ENCODE measurements around the gene RELT.

RELT gene

GRCh38 chr11:73397468-73398131, 21.4 kb downstream of the RELT start:
- Histone ChIP-seq H3K4me1 (ENCODE audit: insufficient read depth, low read length, severe bottlenecking) (no peaks in the 10 kb centered on the region), H3K9ac (ENCODE audit: low read length) (no peak overlapping the region), H3K36me3 (ENCODE audit: insufficient read depth, low read length) (peaks cover 23% of the 10 kb centered on the region; the same call in 1 of the 2 replicates), H3K9me3 (ENCODE audit: low read length) (no peaks in the 10 kb centered on the region), H3K4me3 (ENCODE audit: low read depth, low read length, poor library complexity, severe bottlenecking) (no peak overlapping the region), H3K27ac (ENCODE audit: low read depth, low read length, poor library complexity, severe bottlenecking) (no peak overlapping the region), H3K27me3 (ENCODE audit: insufficient read depth, low read length) (no peaks in the 10 kb centered on the region), H3F3A (ENCODE audit: insufficient read depth, low read length) (no peaks in the 10 kb centered on the region), H3K9me2 (ENCODE audit: low read depth, low read length) (no peaks in the 10 kb centered on the region), H3K4me2 (ENCODE audit: low read length) (no peak overlapping the region), H3K79me2 (ENCODE audit: insufficient read depth, low read length) (no peaks in the 10 kb centered on the region), H4K20me1 (ENCODE audit: insufficient read depth, low read length) (no peaks in the 10 kb centered on the region), H2AFZ (ENCODE audit: low read length) (no peak overlapping the region)
- TF ChIP-seq EZH2 (IDR thresholded peaks at IDR 0.05; ENCODE audit: borderline replicate concordance, low read length) (no peak), CTCF (IDR thresholded peaks at IDR 0.05; ENCODE audit: low read length) (no peak)

GRCh38 chr11:73398132-73398526, 21.9 kb downstream of the RELT start:
- H3K36me3 ChIP-seq (ENCODE audit: insufficient read depth, low read length) = peaks cover 23% of the 10 kb centered on the region; the same call in 1 of the 2 replicates

GRCh38 chr11:73398721-73399120, 22.5 kb downstream of the RELT start:
- no peak overlapping the region for H3K4me3 ChIP-seq (ENCODE audit: low read depth, low read length, poor library complexity, severe bottlenecking)
- no peaks in the 10 kb centered on the region for H3K4me1 ChIP-seq (ENCODE audit: insufficient read depth, low read length, severe bottlenecking)
- H3K27me3 ChIP-seq (ENCODE audit: insufficient read depth, low read length) = no peaks in the 10 kb centered on the region
- H3K9ac ChIP-seq (ENCODE audit: low read length) = no peak overlapping the region
- no peaks in the 10 kb centered on the region for H3K79me2 ChIP-seq (ENCODE audit: insufficient read depth, low read length)
- TF ChIP-seq EZH2 (IDR thresholded peaks at IDR 0.05; ENCODE audit: borderline replicate concordance, low read length) = no peak
- no peaks in the 10 kb centered on the region for H3K9me2 ChIP-seq (ENCODE audit: low read depth, low read length)
- no peak overlapping the region for H2AFZ ChIP-seq (ENCODE audit: low read length)
- peaks cover 22% of the 10 kb centered on the region; the same call in 1 of the 2 replicates for H3K36me3 ChIP-seq (ENCODE audit: insufficient read depth, low read length)
- H3K27ac ChIP-seq (ENCODE audit: low read depth, low read length, poor library complexity, severe bottlenecking) = no peak overlapping the region
- H3K9me3 ChIP-seq (ENCODE audit: low read length) = no peaks in the 10 kb centered on the region
- H3K4me2 ChIP-seq (ENCODE audit: low read length) = no peak overlapping the region
- H3F3A ChIP-seq (ENCODE audit: insufficient read depth, low read length) = no peaks in the 10 kb centered on the region
- H4K20me1 ChIP-seq (ENCODE audit: insufficient read depth, low read length) = no peaks in the 10 kb centered on the region

More at GRCh38 chr11:73398132-73398526, 21.9 kb downstream of the RELT start:
- no peak for TF ChIP-seq CTCF (IDR thresholded peaks at IDR 0.05; ENCODE audit: low read length)
- no peak for TF ChIP-seq EZH2 (IDR thresholded peaks at IDR 0.05; ENCODE audit: borderline replicate concordance, low read length)
- Histone ChIP-seq H3K27me3 (ENCODE audit: insufficient read depth, low read length) (no peaks in the 10 kb centered on the region), H3K9ac (ENCODE audit: low read length) (no peak overlapping the region), H3K4me2 (ENCODE audit: low read length) (no peak overlapping the region), H3K79me2 (ENCODE audit: insufficient read depth, low read length) (no peaks in the 10 kb centered on the region), H4K20me1 (ENCODE audit: insufficient read depth, low read length) (no peaks in the 10 kb centered on the region), H3K9me2 (ENCODE audit: low read depth, low read length) (no peaks in the 10 kb centered on the region), H3K9me3 (ENCODE audit: low read length) (no peaks in the 10 kb centered on the region), H3K4me3 (ENCODE audit: low read depth, low read length, poor library complexity, severe bottlenecking) (no peak overlapping the region), H3K27ac (ENCODE audit: low read depth, low read length, poor library complexity, severe bottlenecking) (no peak overlapping the region), H3K4me1 (ENCODE audit: insufficient read depth, low read length, severe bottlenecking) (no peaks in the 10 kb centered on the region), H2AFZ (ENCODE audit: low read length) (no peak overlapping the region), H3F3A (ENCODE audit: insufficient read depth, low read length) (no peaks in the 10 kb centered on the region)

- Histone ChIP-seq H3K79me2 (ENCODE audit: insufficient read depth, low read length) (no peaks in the 10 kb centered on the region), H3K9ac (ENCODE audit: low read length) (no peak overlapping the region), H4K20me1 (ENCODE audit: insufficient read depth, low read length) (no peaks in the 10 kb centered on the region), H2AFZ (ENCODE audit: low read length) (no peak overlapping the region), H3K4me1 (ENCODE audit: insufficient read depth, low read length, severe bottlenecking) (no peaks in the 10 kb centered on the region), H3K9me2 (ENCODE audit: low read depth, low read length) (no peaks in the 10 kb centered on the region), H3K4me2 (ENCODE audit: low read length) (no peak overlapping the region), H3K4me3 (ENCODE audit: low read depth, low read length, poor library complexity, severe bottlenecking) (no peak overlapping the region), H3K36me3 (ENCODE audit: insufficient read depth, low read length) (peaks cover 18% of the 10 kb centered on the region; the same call in 1 of the 2 replicates), H3K27ac (ENCODE audit: low read depth, low read length, poor library complexity, severe bottlenecking) (no peak overlapping the region), H3K9me3 (ENCODE audit: low read length) (no peaks in the 10 kb centered on the region), H3F3A (ENCODE audit: insufficient read depth, low read length) (no peaks in the 10 kb centered on the region), H3K27me3 (ENCODE audit: insufficient read depth, low read length) (no peaks in the 10 kb centered on the region)
- TF ChIP-seq CTCF (IDR thresholded peaks at IDR 0.05; ENCODE audit: low read length) (no peak), EZH2 (IDR thresholded peaks at IDR 0.05; ENCODE audit: borderline replicate concordance, low read length) (no peak)
Observed at GRCh38 chr11:73399159-73399590, 23.0 kb downstream of the RELT start.
